ENCODE results near the gene PXDC1. TPM values are rescaled to one million over a fixed set of nuclear protein-coding genes. Genes with fewer than 3 reads are reported as not detected.
A peak's percentile ranks its signal among the peaks of the same experiment; 100 is the strongest.

PXDC1 gene
- total RNA-seq, 2 experiments from 2014 or later: 3.9 to 4.8 TPM

DNA sequence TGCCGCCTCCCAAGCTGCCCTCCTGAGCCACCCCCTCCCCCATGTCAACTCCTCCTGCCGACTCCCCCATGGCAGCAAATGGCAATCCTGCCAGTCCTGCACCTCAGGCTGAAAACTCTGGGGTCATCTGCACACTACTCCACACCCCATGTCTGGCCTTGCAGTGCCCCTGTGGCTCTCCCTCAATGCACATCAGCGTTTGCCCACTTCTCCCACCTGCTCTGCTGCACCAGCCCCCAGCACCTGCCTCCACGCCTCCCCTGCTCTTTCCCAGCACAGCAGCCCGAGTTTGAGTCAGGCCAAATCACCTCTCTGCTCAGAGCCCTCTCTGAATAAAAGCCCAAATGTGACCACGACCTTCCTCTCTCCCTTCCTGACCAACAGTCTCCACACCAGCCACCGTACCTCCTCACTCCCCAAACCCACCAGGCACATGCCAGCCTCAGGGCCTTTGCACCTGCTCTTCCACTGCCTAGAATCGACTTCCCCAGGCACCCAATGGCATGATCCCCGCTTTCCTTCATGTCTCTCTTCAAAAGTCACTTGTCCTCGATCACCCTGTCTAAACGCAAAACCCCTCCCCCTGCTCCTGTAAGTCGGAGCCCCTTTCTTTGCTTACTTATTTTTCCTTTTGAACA lies 4.3 kb downstream of the PXDC1 start:
- ChIA-PET POLR2A (no interaction called here), CTCF (interaction anchor here (0.9 to 10.3 kb wide), 8 partner anchors 102 to 264 kb away, joined by 3 to 98 read pairs (median 7); no protein-coding TSS in a partner anchor)
- peaks cover 14% of the 10 kb centered on the region for H3K4me1 Mint-ChIP-seq (ENCODE audit: low read depth)
- H3K9me3 Mint-ChIP-seq: no peaks in the 10 kb centered on the region
- intact Hi-C loops (cut with micrococcal nuclease): loop anchor here (5.0 kb wide), 1 partner anchor 120 kb away; no protein-coding TSS in a partner anchor
- H3K4me3 Mint-ChIP-seq: no peak overlapping the region
- peaks cover 18% of the 10 kb centered on the region for H3K27me3 Mint-ChIP-seq
- no peak for DNase-seq
- H3K36me3 Mint-ChIP-seq: no peaks in the 10 kb centered on the region
- H3K27ac Mint-ChIP-seq: no peak overlapping the region

DNA sequence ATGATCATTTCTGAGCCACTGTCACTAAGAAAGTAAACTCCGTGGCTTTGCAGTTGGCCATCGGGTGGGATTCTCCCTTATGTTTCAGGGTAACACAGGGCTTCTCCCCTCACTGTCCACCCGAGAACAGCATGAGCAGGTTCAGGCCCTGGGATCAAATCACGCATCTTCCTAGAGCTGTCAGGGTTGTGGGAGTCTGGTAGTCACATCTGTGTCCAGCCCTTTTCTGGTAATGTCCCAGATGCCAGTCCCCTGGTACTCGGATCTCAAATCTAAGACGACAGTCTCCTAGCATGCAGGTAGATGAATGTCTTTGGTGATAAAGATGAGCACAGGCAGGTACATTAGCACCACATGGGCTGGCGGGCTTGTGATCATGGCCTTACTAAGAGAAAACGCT lies 4.8 kb downstream of the PXDC1 start:
- no peak for DNase-seq
- Mint-ChIP-seq H3K27me3 (peaks cover 21% of the 10 kb centered on the region), H3K9me3 (no peaks in the 10 kb centered on the region), H3K4me1 (ENCODE audit: low read depth) (peaks cover 15% of the 10 kb centered on the region), H3K4me3 (no peak overlapping the region), H3K36me3 (no peaks in the 10 kb centered on the region), H3K27ac (no peak overlapping the region)
- CTCF ChIA-PET: interaction anchor here (1.4 to 10.3 kb wide), 6 partner anchors 102 to 409 kb away, joined by 5 to 98 read pairs (median 6); partner anchors contain the start of gene FAM50B
- intact Hi-C loops (cut with micrococcal nuclease): loop anchor here (5.0 kb wide), 1 partner anchor 121 kb away; no protein-coding TSS in a partner anchor
- POLR2A ChIA-PET: no interaction called here

DNA sequence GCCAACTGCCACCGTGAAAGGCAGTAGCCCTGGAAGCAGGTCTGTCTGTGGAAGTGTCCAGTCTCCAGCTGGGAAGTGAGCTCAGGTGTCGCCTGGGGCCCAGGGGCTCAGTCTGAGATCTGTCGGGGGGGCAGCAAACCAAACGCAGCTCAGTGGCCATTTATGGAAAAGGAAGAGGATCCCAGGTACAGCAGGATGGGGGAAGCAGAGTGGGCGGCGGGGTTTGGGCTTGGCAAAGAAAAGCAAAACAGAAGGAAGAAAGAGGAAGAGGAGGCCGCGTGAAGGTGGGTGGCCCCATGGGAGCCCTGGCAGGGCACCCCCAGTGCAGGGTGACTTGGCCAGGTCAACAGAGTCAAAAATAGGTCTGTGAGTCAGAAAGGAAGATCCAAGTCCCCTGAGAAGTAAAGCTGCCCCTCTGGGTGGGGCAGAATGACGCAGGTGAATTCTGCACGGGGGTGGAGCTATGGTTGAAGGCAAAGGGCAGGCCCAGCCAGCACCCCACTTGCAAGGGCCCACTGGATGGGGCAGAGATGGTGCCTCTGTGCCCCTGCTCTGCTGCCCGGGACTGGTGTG lies 5.3 kb downstream of the PXDC1 start:
- H3K4me3 Mint-ChIP-seq: no peak overlapping the region
- CTCF ChIA-PET: interaction anchor here (0.7 to 10.3 kb wide), 11 partner anchors 13 to 410 kb away, joined by 3 to 98 read pairs (median 5); partner anchors contain the start of gene FAM50B
- no peak for DNase-seq
- H3K27ac Mint-ChIP-seq: no peak overlapping the region
- no peaks in the 10 kb centered on the region for H3K9me3 Mint-ChIP-seq
- H3K27me3 Mint-ChIP-seq: peaks cover 24% of the 10 kb centered on the region
- H3K36me3 Mint-ChIP-seq: no peaks in the 10 kb centered on the region
- H3K4me1 Mint-ChIP-seq (ENCODE audit: low read depth): peaks cover 15% of the 10 kb centered on the region
- POLR2A ChIA-PET: no interaction called here
- intact Hi-C loops (cut with micrococcal nuclease): loop anchor here (5.0 kb wide), 1 partner anchor 121 kb away; no protein-coding TSS in a partner anchor

DNA sequence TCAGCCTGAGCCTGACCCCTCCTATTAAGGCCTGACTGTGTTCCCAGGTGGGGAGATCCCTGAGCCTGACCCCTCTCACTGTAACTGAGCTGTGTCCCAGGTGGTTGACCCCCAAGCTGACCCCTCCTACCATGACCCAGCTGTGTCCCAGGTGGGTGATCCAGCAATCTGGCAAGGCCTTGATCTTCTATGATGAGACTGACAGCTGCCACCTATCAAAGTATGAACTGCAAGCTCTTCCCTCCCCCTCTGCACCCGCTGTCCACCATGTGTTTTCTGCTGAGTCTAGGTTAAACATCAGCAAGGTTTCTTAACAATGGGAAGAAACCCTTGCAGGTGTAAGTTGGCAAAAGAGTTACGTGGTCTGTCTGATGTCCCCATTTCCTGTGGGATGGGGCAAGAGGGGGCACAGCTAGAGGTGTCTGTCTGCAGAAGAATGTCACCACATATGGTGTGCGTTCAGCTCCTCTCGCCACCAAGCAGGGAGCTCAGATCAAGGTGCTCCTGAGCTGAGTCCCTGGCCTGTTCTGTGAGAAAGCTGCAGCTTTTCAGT lies 5.9 kb downstream of the PXDC1 start:
- ChIA-PET POLR2A (no interaction called here), CTCF (interaction anchor here (0.7 to 10.3 kb wide), 11 partner anchors 12 to 410 kb away, joined by 3 to 98 read pairs (median 5); partner anchors contain the start of gene FAM50B)
- Mint-ChIP-seq H3K4me1 (ENCODE audit: low read depth) (peaks cover 15% of the 10 kb centered on the region), H3K36me3 (no peaks in the 10 kb centered on the region), H3K27ac (no peak overlapping the region), H3K27me3 (peaks cover 24% of the 10 kb centered on the region), H3K9me3 (no peaks in the 10 kb centered on the region), H3K4me3 (no peak overlapping the region)
- intact Hi-C loops (cut with micrococcal nuclease): loop anchor here (5.0 kb wide), 1 partner anchor 122 kb away; no protein-coding TSS in a partner anchor
- DNase-seq: no peak

DNA sequence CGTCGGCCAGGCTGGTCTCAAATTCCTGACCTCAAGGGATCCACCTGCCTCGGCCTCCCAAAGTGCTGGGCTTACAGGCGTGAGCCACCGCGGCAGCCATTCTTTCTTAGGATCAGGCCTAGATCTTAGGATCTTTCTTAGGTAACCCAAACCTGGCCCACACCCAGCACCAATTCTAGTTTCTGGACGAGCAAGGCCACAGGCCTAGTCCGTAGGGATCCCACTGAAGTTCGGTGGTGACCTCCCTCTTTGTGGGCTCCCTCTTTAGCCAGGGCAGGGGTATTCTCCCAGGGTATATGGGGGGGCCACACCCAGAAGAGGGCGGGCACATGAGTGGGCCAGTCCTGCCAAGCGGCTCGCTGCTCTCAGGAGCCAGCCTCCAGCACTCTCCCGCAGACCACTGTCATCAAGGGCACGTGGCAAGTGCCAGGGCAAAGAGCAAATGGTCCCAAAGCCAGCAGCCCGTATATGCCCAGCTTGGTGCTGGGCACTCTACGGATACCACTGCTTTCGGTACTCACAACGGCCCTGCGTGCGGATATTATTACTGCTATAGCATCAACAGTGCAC lies 6.5 kb downstream of the PXDC1 start:
- Mint-ChIP-seq H3K27ac (no peak overlapping the region), H3K27me3 (peaks cover 28% of the 10 kb centered on the region), H3K9me3 (no peaks in the 10 kb centered on the region), H3K36me3 (no peaks in the 10 kb centered on the region), H3K4me3 (no peak overlapping the region), H3K4me1 (ENCODE audit: low read depth) (peaks cover 15% of the 10 kb centered on the region)
- intact Hi-C loops (cut with micrococcal nuclease): loop anchor here (5.0 kb wide), 1 partner anchor 122 kb away; no protein-coding TSS in a partner anchor
- ChIA-PET POLR2A (no interaction called here), CTCF (interaction anchor here (1.3 to 10.3 kb wide), 5 partner anchors 104 to 245 kb away, joined by 3 to 98 read pairs (median 6); partner anchors contain the start of gene FAM50B)
- no peak for DNase-seq

DNA sequence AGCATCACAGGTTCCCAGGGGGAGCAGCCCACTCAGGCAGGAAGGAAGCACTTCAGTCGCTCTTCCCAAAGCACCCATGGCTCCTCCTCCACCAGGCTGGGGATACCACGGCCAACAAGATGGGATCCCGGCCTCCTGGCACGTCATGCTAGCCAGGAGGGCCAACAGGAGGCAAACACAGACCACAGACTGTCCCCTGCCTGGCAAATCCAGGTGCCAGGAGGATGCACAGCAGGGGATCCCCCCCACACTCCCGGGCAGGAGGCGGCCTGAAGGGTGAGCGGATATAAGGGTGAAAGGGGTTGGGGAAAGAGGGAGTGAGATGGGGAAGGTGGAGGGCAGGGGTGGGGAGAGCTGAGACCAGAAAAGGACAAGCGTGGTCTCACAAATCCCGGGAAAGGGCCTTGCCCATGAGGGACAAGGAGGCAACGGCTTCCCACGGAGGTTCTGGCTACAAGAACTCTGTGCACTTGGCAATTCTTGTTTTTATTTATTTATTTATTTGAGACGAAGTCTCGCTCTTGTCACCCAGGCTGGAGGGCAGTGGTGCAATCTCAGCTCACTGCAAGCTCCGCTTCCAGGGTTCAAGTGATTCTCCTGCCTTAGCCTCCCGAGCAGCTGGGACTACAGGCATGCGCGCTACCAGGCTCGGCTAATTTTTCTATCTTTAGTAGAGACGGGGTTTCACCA lies 7.2 kb downstream of the PXDC1 start:
- H3K4me3 Mint-ChIP-seq: no peak overlapping the region
- CTCF ChIA-PET: interaction anchor here (1.3 to 10.3 kb wide), 9 partner anchors 11 to 264 kb away, joined by 3 to 98 read pairs (median 14); partner anchors contain the start of gene FAM50B
- intact Hi-C loops (cut with micrococcal nuclease): no loop called here

DNA sequence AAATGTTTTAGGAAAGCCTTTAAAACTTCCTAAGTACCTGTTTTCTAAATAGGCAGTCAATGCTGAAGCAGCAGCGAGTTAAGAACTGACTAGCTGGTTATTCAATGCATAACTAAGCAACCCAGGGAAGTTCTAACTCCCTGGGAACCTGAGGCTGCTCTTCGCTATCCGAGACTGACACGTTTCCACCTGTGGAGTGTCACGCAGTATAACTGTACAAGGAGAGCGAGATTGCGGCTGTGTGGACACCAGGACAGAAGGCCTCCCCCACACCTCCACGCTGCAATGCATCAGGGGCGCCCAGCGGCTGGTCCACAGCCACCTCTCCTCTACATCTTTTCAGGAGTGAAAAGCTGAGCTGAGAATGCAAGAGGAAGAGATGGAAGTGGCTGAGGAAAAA lies 8.0 kb downstream of the PXDC1 start:
- H3K27ac Mint-ChIP-seq: no peak overlapping the region
- no peak for DNase-seq
- POLR2A ChIA-PET: no interaction called here
- intact Hi-C loops (cut with micrococcal nuclease): loop anchor here (2.0 kb wide), 2 partner anchors 103 to 413 kb away; no protein-coding TSS in a partner anchor
- H3K36me3 Mint-ChIP-seq: no peaks in the 10 kb centered on the region
- peaks cover 15% of the 10 kb centered on the region for H3K4me1 Mint-ChIP-seq (ENCODE audit: low read depth)
- no peak overlapping the region for H3K4me3 Mint-ChIP-seq
- CTCF ChIA-PET: interaction anchor here (0.6 to 10.3 kb wide), 20 partner anchors 9 to 467 kb away, joined by 3 to 98 read pairs (median 6); partner anchors contain the start of gene FAM50B
- peaks cover 20% of the 10 kb centered on the region for H3K27me3 Mint-ChIP-seq
- H3K9me3 Mint-ChIP-seq: no peaks in the 10 kb centered on the region

More for the DNA sequence above, 7.2 kb downstream of the PXDC1 start:
- DNase-seq: no peak
- Mint-ChIP-seq H3K36me3 (no peaks in the 10 kb centered on the region), H3K4me1 (ENCODE audit: low read depth) (peaks cover 15% of the 10 kb centered on the region), H3K9me3 (no peaks in the 10 kb centered on the region), H3K27ac (no peak overlapping the region), H3K27me3 (peaks cover 24% of the 10 kb centered on the region)
- POLR2A ChIA-PET: no interaction called here

DNA sequence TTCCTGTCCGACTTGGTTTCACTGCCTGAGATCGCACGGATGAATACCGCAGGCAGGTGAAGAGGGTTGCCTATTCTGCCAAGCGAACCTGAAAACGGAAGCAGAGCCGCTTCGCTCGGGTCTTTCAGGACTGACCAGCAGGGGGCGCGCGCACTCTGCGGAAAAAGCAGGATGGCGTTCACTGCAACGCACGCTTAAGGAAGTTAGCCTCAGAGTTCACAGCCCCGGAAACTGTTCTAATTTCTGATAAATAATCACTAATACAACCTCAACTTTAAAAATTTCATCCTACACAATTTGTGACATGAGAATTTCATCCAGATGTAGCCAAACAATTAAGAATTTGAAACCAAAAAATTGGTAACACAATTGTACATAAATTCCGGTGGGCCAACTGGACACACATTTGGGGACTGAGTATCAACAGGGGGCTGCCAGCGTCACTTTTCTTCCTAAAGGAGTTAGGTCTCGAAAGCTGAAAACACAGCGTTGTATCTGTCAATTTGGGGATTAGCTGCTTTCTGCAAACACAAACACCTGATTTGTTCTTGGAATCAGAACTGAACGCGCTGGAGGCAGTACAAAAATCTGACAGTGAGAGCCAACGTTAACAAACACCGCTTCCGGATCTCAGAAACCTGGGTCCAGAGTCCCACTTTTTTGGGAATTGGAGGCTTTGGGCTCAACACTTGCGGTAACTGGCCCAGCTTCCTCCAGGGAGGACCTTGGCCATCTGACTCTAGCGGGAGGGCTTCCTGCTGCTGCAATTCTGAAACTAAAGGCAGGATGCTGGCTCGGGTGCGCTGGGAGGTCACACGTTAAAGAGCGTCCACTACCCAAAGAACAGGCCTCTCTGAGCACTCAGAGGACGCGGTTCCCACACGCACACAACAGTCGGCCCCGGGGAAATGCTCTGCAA lies 8.8 kb downstream of the PXDC1 start:
- POLR2A ChIA-PET: no interaction called here
- intact Hi-C loops (cut with micrococcal nuclease): loop anchor here (1.0 to 2.0 kb wide), 7 partner anchors 104 to 468 kb away; no protein-coding TSS in a partner anchor

DNA sequence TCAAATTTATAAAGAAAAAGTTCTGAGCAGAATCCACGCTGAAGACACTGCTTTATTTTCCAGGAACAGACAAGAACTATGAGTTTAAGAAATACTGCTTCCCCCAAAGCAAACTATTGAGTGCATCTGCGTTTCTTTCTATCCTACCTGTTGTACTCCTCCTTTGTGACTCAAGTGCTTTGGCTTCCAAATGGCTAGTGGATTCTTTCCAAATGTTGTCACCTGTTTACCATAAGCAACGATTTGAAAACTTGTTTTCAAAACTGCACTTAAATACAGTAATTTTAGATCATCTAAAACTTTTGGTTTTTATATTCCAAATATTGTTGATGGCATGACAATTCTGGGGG lies 9.5 kb downstream of the PXDC1 start:
- ChIA-PET POLR2A (no interaction called here), CTCF (interaction anchor here (0.6 to 10.3 kb wide), 13 partner anchors 10 to 479 kb away, joined by 3 to 98 read pairs (median 6); partner anchors contain the start of gene FAM50B)
- Mint-ChIP-seq H3K9me3 (no peaks in the 10 kb centered on the region), H3K4me1 (ENCODE audit: low read depth) (peaks cover 12% of the 10 kb centered on the region), H3K27me3 (peaks cover 13% of the 10 kb centered on the region), H3K27ac (no peak overlapping the region), H3K4me3 (no peak overlapping the region), H3K36me3 (no peaks in the 10 kb centered on the region)
- DNase-seq: no peak
- intact Hi-C loops (cut with micrococcal nuclease): loop anchor here (1.0 to 2.0 kb wide), 7 partner anchors 105 to 468 kb away; no protein-coding TSS in a partner anchor

More for the DNA sequence above, 8.8 kb downstream of the PXDC1 start:
- DNase-seq: peak; percentile 92
- peak overlapping the region; percentile 40 for H3K4me3 Mint-ChIP-seq
- H3K27ac Mint-ChIP-seq: no peak overlapping the region
- H3K27me3 Mint-ChIP-seq: peaks cover 13% of the 10 kb centered on the region
- CTCF ChIA-PET: interaction anchor here (0.6 to 10.3 kb wide), 27 partner anchors 9 to 480 kb away, joined by 3 to 98 read pairs (median 4); partner anchors contain the start of gene FAM50B
- H3K4me1 Mint-ChIP-seq (ENCODE audit: low read depth): peaks cover 14% of the 10 kb centered on the region
- no peaks in the 10 kb centered on the region for H3K9me3 Mint-ChIP-seq
- no peaks in the 10 kb centered on the region for H3K36me3 Mint-ChIP-seq

DNA sequence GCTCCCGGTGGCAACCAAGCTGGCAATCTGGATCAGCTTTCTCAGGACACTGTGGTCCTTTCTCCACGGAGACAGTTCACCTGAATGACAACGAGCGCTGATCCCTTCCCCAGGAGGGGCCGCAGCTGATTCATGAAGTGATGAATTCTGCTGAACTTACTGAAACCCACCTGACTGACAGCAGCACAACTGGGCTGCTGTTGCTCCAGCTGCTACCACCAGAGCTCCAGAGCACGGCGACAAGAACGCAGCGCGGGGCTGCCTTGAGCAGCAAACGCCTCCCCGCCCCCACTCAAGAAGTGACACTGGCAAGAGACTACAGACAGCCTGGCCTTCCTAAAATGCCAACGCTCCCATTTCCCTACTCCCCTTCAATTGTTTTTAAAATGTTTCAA lies 10.0 kb downstream of the PXDC1 start:
- ChIA-PET CTCF (interaction anchor here (0.6 to 10.3 kb wide), 13 partner anchors 9 to 479 kb away, joined by 3 to 98 read pairs (median 6); partner anchors contain the start of gene FAM50B), POLR2A (interaction anchor here (1.7 kb wide), 1 partner anchor 191 kb away, joined by 3 read pairs; no protein-coding TSS in a partner anchor)
- no peak overlapping the region for H3K4me3 Mint-ChIP-seq
- no peaks in the 10 kb centered on the region for H3K9me3 Mint-ChIP-seq
- peaks cover 12% of the 10 kb centered on the region for H3K4me1 Mint-ChIP-seq (ENCODE audit: low read depth)
- peaks cover 13% of the 10 kb centered on the region for H3K27me3 Mint-ChIP-seq
- intact Hi-C loops (cut with micrococcal nuclease): no loop called here
- no peak overlapping the region for H3K27ac Mint-ChIP-seq
- no peaks in the 10 kb centered on the region for H3K36me3 Mint-ChIP-seq
- DNase-seq: no peak
